K562 (cell line): ENCODE measurements around the gene INPP5D.

Experiments
- CHD2 ChIP-seq: IDR thresholded peaks from 2 replicates; pipeline ENCODE4 v1.6.1; 2011; ENCODE audit warnings: low read depth, low read length
- CTCF ChIP-seq, 3 experiments: IDR thresholded peaks in 2 of 3; conservative IDR thresholded peaks in 1 of 3; 2 replicates each; pipeline ENCODE4 v1.5.1; 2011 to 2012; ENCODE audit warnings: low read length in 3 of 3, mild to moderate bottlenecking in 3 of 3, control low read depth in 2 of 3, improper control_type of control experiment in 1 of 3, inconsistent platforms in 1 of 3, low read depth in 1 of 3, mixed read lengths in 1 of 3, moderate library complexity in 1 of 3; ENCODE audit not compliant: insufficient read depth in 2 of 3
- FOXP1 ChIP-seq: sonication (generic); formaldehyde crosslinking; IDR thresholded peaks from 2 replicates; pipeline ENCODE4 v1.8.0; 2022; ENCODE audit warnings: mild to moderate bottlenecking, missing genetic modification reagents
- GABPA ChIP-seq: fragments of 200-800 bp; sonication (Bioruptor generic); conservative IDR thresholded peaks from 2 replicates; pipeline ENCODE4 v1.6.1; 2016; ENCODE audit warnings: low read depth, missing genetic modification characterization, missing compliant biosample characterization
- REST ChIP-seq, 2 experiments: fragments of 450-650 bp; formaldehyde crosslinking in 1 of 2; IDR thresholded peaks; 2 replicates each; pipeline versions ENCODE4 v1.4.0 to v1.6.1; 2014 to 2020; ENCODE audit warnings: mild to moderate bottlenecking in 2 of 2, borderline replicate concordance in 1 of 2, low read depth in 1 of 2
- THAP7 ChIP-seq: fragments of 250-450 bp; sonication (Bioruptor Pico); IDR thresholded peaks from 2 replicates; pipeline ENCODE4 v1.5.0; 2021
- ZBED1 ChIP-seq: IDR thresholded peaks from 2 replicates; pipeline ENCODE4 v1.6.1; 2014
- ZBTB12 ChIP-seq: fragments of 250-450 bp; sonication (Bioruptor Pico); IDR thresholded peaks from 2 replicates; pipeline ENCODE4 v1.4.0; 2020

GRCh38 chr2:233076749-233077148 lies 16.6 kb downstream of the INPP5D start:
- TF ChIP-seq CHD2 (no peak), REST (IDR thresholded peaks at IDR 0.05; ENCODE audit: borderline replicate concordance) (no peak), REST (CRISPR knock-in tag; IDR thresholded peaks at IDR 0.05; ENCODE audit: low read depth) (no peak), CTCF (IDR thresholded peaks at IDR 0.05 in 2 of 3, conservative IDR thresholded peaks at IDR 0.05 in 1 of 3; ENCODE audit: insufficient read depth in 2 of 3, low read depth in 1 of 3, low read length in 3 of 3) (no peak), GABPA (tag) (no peak), THAP7 (no peak), FOXP1 (CRISPR knock-in tag) (no peak), ZBED1 (no peak), ZBTB12 (CRISPR knock-in tag) (no peak)
